LNCAP (cell line): Measurements from ENCODE around the gene NOTCH2.

Experiments used
- CTCF ChIP-seq: fragments of 450-650 bp; IDR thresholded peaks from 2 replicates; pipeline ENCODE4 v1.5.1; 2017; ENCODE audit warnings: mild to moderate bottlenecking

NOTCH2 gene

GRCh38 chr1:119966681-119967080, 102.8 kb downstream of the NOTCH2 start:
- no peak for TF ChIP-seq CTCF

- TF ChIP-seq CTCF, result no peak
Observed at GRCh38 chr1:119966020-119966419, 103.4 kb downstream of the NOTCH2 start.

GRCh38 chr1:119964673-119965363, 104.6 kb downstream of the NOTCH2 start:
- TF ChIP-seq CTCF, result no peak

GRCh38 chr1:119962296-119962968, 107.0 kb downstream of the NOTCH2 start:
- TF ChIP-seq CTCF, result no peak

- TF ChIP-seq CTCF, result no peak
Observed at GRCh38 chr1:119960501-119960900, 109.0 kb downstream of the NOTCH2 start.

- no peak for TF ChIP-seq CTCF
Observed at GRCh38 chr1:119959268-119960220, 109.9 kb downstream of the NOTCH2 start.

GRCh38 chr1:119958223-119958622, 111.2 kb downstream of the NOTCH2 start:
- TF ChIP-seq CTCF, result no peak
